ENCODE results near the gene TMEM120A. TPM values are rescaled to one million over a fixed set of nuclear protein-coding genes. Genes with fewer than 3 reads are reported as not detected.

Gene TMEM120A
- total RNA-seq, 1 experiment from 2014 or later, result 18.9 TPM

GRCh38 chr7:75961218-75961617, 33.2 kb downstream of the TMEM120A start:
- ChIA-PET POLR2A (ENCODE audit: low non-redundant PET) (no interaction called here), CTCF (interaction anchor here (0.6 to 0.7 kb wide), 2 partner anchors 47 to 217 kb away, joined by 3 to 8 read pairs; no protein-coding TSS in a partner anchor)
- intact Hi-C loops (cut with micrococcal nuclease; ENCODE audit: unreplicated experiment), result no loop called here

GRCh38 chr7:75960372-75960771, 34.0 kb downstream of the TMEM120A start:
- intact Hi-C loops (cut with micrococcal nuclease; ENCODE audit: unreplicated experiment), result no loop called here
- no peak overlapping the region for H3K27ac ChIP-seq (ENCODE audit: low read depth, low read length, poor library complexity, severe bottlenecking)
- BruUV-seq (replicated peaks), result no TSS peak
- CTCF ChIA-PET, result interaction anchor here (0.6 to 0.7 kb wide), 2 partner anchors 46 to 218 kb away, joined by 3 to 8 read pairs; no protein-coding TSS in a partner anchor
- DNase-seq (ENCODE audit: low spot score), result no peak
- POLR2A ChIA-PET (ENCODE audit: low non-redundant PET), result no interaction called here
- H3K27me3 ChIP-seq (replicated peaks; ENCODE audit: insufficient read depth, low read depth, low read length, poor library complexity), result no peaks in the 10 kb centered on the region
- no peaks in the 10 kb centered on the region for H3K9me3 ChIP-seq (ENCODE audit: low read depth, low read length, poor library complexity, severe bottlenecking)
- no peaks in the 10 kb centered on the region for H3K4me1 ChIP-seq (ENCODE audit: insufficient read depth, low read length, poor library complexity, severe bottlenecking)
- no peak overlapping the region for H3K4me3 ChIP-seq (ENCODE audit: low read depth, low read length, poor library complexity, severe bottlenecking)
- H3K36me3 ChIP-seq (ENCODE audit: insufficient read depth, low read length, poor library complexity, severe bottlenecking), result peaks cover 14% of the 10 kb centered on the region
- TF ChIP-seq EZH2 (IDR thresholded peaks at IDR 0.05; ENCODE audit: borderline replicate concordance, low read depth, low read length, poor library complexity, severe bottlenecking), result no peak
- TF ChIP-seq CTCF (conservative IDR thresholded peaks at IDR 0.05; ENCODE audit: low read depth, low read length), result no peak

More at GRCh38 chr7:75961218-75961617, 33.2 kb downstream of the TMEM120A start:
- no peak overlapping the region for H3K27ac ChIP-seq (ENCODE audit: low read depth, low read length, poor library complexity, severe bottlenecking)
- no peak overlapping the region for H3K4me3 ChIP-seq (ENCODE audit: low read depth, low read length, poor library complexity, severe bottlenecking)
- no peak for DNase-seq (ENCODE audit: low spot score)
- TF ChIP-seq CTCF (conservative IDR thresholded peaks at IDR 0.05; ENCODE audit: low read depth, low read length), result no peak
- no TSS peak for BruUV-seq (replicated peaks)
- H3K36me3 ChIP-seq (ENCODE audit: insufficient read depth, low read length, poor library complexity, severe bottlenecking), result peaks cover 8% of the 10 kb centered on the region
- no peaks in the 10 kb centered on the region for H3K4me1 ChIP-seq (ENCODE audit: insufficient read depth, low read length, poor library complexity, severe bottlenecking)
- H3K27me3 ChIP-seq (replicated peaks; ENCODE audit: insufficient read depth, low read depth, low read length, poor library complexity), result no peaks in the 10 kb centered on the region
- no peaks in the 10 kb centered on the region for H3K9me3 ChIP-seq (ENCODE audit: low read depth, low read length, poor library complexity, severe bottlenecking)

- Histone ChIP-seq H3K4me3 (ENCODE audit: low read depth, low read length, poor library complexity, severe bottlenecking) (no peak overlapping the region), H3K27me3 (replicated peaks; ENCODE audit: insufficient read depth, low read depth, low read length, poor library complexity) (no peaks in the 10 kb centered on the region), H3K27ac (ENCODE audit: low read depth, low read length, poor library complexity, severe bottlenecking) (no peak overlapping the region), H3K36me3 (ENCODE audit: insufficient read depth, low read length, poor library complexity, severe bottlenecking) (peaks cover 20% of the 10 kb centered on the region), H3K4me1 (ENCODE audit: insufficient read depth, low read length, poor library complexity, severe bottlenecking) (no peaks in the 10 kb centered on the region), H3K9me3 (ENCODE audit: low read depth, low read length, poor library complexity, severe bottlenecking) (no peaks in the 10 kb centered on the region)
- DNase-seq (ENCODE audit: low spot score), result no peak
- BruUV-seq (replicated peaks), result no TSS peak
- intact Hi-C loops (cut with micrococcal nuclease; ENCODE audit: unreplicated experiment), result no loop called here
- TF ChIP-seq CTCF (conservative IDR thresholded peaks at IDR 0.05; ENCODE audit: low read depth, low read length) (no peak), EZH2 (IDR thresholded peaks at IDR 0.05; ENCODE audit: borderline replicate concordance, low read depth, low read length, poor library complexity, severe bottlenecking) (no peak)
- ChIA-PET POLR2A (ENCODE audit: low non-redundant PET) (no interaction called here), CTCF (no interaction called here)
Observed at GRCh38 chr7:75958802-75959543, 35.4 kb downstream of the TMEM120A start.

Measured in A673 (cell line).